Parathyroid adenoma (tissue), 2 donors: ENCODE data around the gene MBOAT7.
"Not testable (repeated sequence)": the region's sequence is repeated elsewhere in the genome, so short reads cannot be mapped to it uniquely, and the experiment has no call there.

ENCODE experiments used
- H2AFZ ChIP-seq: fragments of 300-600 bp; sonication (generic); one replicate; pipeline ENCODE4 v1.7.0; 2017; ENCODE audit warnings: antibody characterized with exemption, mild to moderate bottlenecking
- H3K27ac ChIP-seq: fragments of 300-600 bp; sonication (generic); one replicate; pipeline ENCODE4 v1.7.0; 2017
- H3K27me3 ChIP-seq: fragments of 300-600 bp; sonication (generic); one replicate; pipeline ENCODE4 v1.7.0; 2017; ENCODE audit warnings: low read length; ENCODE audit not compliant: control insufficient read depth, insufficient read depth
- H3K36me3 ChIP-seq: fragments of 300-600 bp; sonication (generic); one replicate; pipeline ENCODE4 v1.7.0; 2017; ENCODE audit warnings: low read length; ENCODE audit not compliant: control insufficient read depth, insufficient read depth
- H3K4me1 ChIP-seq: fragments of 300-600 bp; sonication (generic); one replicate; pipeline ENCODE4 v1.7.0; 2017; ENCODE audit warnings: control low read depth
- H3K4me2 ChIP-seq: fragments of 300-600 bp; sonication (generic); one replicate; pipeline ENCODE4 v1.7.0; 2017; ENCODE audit warnings: low read length
- H3K4me3 ChIP-seq: fragments of 300-600 bp; sonication (generic); one replicate; pipeline ENCODE4 v1.7.0; 2017; ENCODE audit warnings: low read depth, low read length
- H3K79me2 ChIP-seq: fragments of 300-600 bp; sonication (generic); one replicate; pipeline ENCODE4 v1.7.0; 2017; ENCODE audit warnings: control low read depth
- H3K9ac ChIP-seq: fragments of 300-600 bp; sonication (generic); one replicate; pipeline ENCODE4 v1.7.0; 2017; ENCODE audit warnings: mild to moderate bottlenecking
- H3K9me3 ChIP-seq: fragments of 300-600 bp; sonication (generic); one replicate; pipeline ENCODE4 v1.7.0; 2017; ENCODE audit warnings: low read length; ENCODE audit not compliant: control insufficient read depth
- TF ChIP-seq, protein P1 (sequence below): fragments of 300-600 bp; sonication (generic); IDR thresholded peaks from one replicate; pipeline ENCODE4 v1.7.0; 2017; ENCODE audit warnings: antibody characterized with exemption, mild to moderate bottlenecking
- donor health status: primary hyperparathyroidism.

The MBOAT7 gene

DNA sequence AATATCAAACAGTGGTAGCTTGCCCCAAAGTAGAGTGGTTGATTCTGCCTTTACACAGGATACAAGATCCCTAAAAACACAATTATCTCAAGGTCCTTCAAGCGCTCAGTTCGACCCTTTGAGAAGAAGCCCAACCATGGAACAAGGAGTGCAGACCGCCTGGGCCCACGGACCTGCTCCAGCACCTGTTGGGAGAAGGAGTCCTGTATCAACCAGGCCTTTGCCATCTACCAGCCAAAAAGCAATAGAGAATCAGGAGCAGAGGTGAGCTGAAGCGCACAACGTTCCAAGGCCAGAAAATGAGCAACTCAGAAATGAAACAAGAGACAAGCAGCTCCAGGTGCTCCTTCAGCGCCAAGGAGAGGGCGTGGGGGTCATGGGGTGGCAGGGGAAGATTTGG is 39.8 kb upstream of the MBOAT7 start:
- H3K27ac ChIP-seq = no peak overlapping the region
- no peak overlapping the region for H3K4me3 ChIP-seq
- H3K4me2 ChIP-seq = no peak overlapping the region
- H2AFZ ChIP-seq = no peak overlapping the region
- no peaks in the 10 kb centered on the region for H3K27me3 ChIP-seq
- H3K79me2 ChIP-seq = no peaks in the 10 kb centered on the region
- H3K9ac ChIP-seq = no peak overlapping the region
- no peaks in the 10 kb centered on the region for H3K36me3 ChIP-seq
- no peaks in the 10 kb centered on the region for H3K9me3 ChIP-seq
- TF ChIP-seq, protein P1, sequence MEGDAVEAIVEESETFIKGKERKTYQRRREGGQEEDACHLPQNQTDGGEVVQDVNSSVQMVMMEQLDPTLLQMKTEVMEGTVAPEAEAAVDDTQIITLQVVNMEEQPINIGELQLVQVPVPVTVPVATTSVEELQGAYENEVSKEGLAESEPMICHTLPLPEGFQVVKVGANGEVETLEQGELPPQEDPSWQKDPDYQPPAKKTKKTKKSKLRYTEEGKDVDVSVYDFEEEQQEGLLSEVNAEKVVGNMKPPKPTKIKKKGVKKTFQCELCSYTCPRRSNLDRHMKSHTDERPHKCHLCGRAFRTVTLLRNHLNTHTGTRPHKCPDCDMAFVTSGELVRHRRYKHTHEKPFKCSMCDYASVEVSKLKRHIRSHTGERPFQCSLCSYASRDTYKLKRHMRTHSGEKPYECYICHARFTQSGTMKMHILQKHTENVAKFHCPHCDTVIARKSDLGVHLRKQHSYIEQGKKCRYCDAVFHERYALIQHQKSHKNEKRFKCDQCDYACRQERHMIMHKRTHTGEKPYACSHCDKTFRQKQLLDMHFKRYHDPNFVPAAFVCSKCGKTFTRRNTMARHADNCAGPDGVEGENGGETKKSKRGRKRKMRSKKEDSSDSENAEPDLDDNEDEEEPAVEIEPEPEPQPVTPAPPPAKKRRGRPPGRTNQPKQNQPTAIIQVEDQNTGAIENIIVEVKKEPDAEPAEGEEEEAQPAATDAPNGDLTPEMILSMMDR = no peak
- H3K4me1 ChIP-seq = peaks cover 4% of the 10 kb centered on the region

DNA sequence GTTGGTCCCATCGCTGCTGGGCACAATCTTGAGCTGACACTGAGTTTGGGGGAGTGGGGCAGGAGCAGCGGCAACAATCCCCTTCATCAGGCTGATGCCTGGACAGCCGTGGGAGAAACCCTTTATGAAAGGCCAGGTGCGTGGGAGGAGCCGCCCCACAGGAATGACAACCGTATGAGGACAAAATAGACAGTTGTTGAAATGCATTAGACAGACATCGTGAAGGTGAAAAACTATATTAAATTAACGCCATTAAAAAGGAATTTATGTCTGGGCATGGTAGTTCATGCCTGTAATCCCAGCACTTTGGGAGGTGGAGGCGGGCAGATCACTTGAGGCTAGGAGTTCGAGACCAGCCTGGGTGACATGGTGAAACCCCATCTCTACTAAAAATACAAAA is 35.2 kb upstream of the MBOAT7 start:
- H3K4me3 ChIP-seq, H3K9me3 ChIP-seq, H3K4me2 ChIP-seq, H3K27ac ChIP-seq, H3K36me3 ChIP-seq, H3K27me3 ChIP-seq, H3K79me2 ChIP-seq, H3K4me1 ChIP-seq, H3K9ac ChIP-seq, H2AFZ ChIP-seq: not testable (repeated sequence)

DNA sequence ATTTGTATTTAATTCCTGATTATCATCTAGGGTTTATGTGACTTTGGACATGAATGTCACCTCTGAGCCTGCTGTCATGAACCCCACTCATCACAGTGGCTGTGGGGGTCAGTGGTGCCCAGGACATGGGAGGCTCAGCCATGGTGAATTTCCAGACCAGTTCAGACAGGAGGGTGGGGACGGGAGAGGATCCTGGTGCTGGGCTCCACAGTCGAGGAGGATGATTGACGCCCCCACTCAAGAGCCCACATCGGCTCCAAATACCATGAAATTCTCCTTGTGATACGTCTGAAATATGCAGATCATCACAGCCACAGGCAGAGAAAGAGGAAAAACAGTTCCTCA is 34.5 kb upstream of the MBOAT7 start:
- not testable (repeated sequence) for H3K9me3 ChIP-seq, H3K27me3 ChIP-seq, H3K27ac ChIP-seq, H3K79me2 ChIP-seq, H3K4me2 ChIP-seq, H3K9ac ChIP-seq, H3K4me1 ChIP-seq, H3K4me3 ChIP-seq, H3K36me3 ChIP-seq, H2AFZ ChIP-seq

DNA sequence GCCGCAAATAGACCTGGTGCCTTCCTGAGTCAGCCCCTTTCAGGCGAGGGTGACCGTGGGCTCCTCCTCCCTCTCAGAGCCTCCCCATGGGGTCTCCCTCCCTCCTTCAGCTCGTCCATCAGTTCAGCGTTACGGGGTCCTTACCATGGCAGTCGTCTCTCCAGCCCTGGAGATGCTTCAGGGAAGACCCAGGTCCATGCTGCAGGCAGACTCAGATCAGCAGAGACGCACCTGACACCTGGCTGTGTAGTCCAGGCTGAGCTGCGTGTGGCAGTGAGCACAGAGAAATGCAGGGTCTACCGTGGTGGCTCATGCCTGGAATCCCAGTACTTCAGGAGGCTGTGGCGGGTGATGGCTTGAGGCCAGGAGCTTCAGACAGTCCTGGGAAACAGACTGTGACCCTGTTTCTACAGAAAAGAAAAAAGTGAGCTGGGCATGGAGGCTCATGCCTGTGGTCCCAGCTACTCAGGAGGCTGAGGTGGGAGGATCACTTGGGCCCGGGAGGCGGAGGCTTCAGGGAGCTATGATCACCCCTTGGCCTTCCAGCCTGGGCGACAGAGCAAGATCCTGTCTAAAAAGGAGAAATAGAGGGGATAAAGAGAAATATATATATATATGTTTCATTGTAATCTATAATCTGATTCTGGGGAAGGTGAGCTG is 34.0 kb upstream of the MBOAT7 start:
- not testable (repeated sequence) for H3K9ac ChIP-seq, H3K4me2 ChIP-seq, H3K9me3 ChIP-seq, H3K36me3 ChIP-seq, H3K27ac ChIP-seq, H2AFZ ChIP-seq, H3K4me1 ChIP-seq, H3K27me3 ChIP-seq, H3K4me3 ChIP-seq, H3K79me2 ChIP-seq

DNA sequence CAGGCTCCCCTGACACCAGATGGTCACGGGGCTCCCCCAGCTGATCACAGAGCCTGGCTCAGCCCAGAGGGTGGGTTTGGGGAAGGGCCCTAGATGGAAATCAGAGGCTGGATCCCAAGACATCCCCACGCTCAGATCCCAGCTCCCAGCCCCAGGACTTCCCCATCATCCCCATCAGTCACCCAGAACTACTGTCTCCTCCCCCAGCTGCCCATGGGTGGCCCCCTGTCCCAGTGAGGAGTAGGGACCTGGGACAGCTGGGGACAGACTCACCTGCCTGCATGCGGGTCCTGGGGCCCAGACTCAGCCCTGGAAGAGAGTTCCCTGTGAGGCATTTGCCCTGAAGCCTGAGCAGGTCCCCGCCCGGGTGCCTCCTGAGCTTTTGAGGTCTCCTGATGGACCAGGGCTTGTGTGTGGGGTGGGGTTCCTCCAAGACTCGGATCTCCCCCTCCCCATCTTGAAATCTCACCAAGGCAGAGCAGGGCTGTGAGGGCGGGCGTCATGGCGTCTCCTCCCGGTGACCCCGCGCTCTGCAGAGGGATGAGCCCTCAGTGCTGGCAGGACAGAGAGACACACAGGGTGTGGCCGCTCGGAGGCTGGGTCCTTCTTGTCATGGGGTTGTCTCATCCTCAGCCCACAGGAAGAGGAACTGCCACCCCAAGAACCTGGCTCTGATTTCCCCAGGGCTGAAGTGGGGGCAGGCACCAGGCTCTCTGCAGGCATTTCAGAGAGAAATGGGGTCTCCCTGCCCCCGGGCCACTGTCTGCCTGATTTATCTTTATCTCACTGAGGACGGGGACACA is 33.3 kb upstream of the MBOAT7 start, which contains the start of gene LILRB3:
LILRB3 (minus strand) TSS at position 534 of the 803 bp plus-strand sequence; CDS start at position 503, 31 bp downstream.
- H3K27ac ChIP-seq, H3K4me3 ChIP-seq, H3K4me1 ChIP-seq: not testable (repeated sequence)

DNA sequence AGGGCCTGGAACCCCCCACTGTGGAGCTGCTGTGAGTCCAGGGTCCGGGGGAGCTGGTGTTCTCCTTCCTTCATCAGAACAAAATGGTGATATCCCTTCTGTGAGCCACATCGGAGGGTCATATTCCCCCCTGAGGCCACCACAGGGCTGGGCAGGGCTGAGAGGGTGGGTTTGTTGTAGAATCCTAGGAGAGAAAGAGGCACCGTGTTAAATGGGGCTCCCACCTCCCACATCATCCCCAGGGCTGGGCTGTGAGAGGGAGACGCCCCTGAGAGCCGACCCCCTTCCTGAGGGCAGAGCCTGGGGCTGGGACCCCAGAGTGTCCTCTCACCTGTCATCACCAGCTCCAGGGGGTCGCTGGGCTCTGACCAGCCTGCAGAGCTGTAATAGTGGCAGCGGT is 32.6 kb upstream of the MBOAT7 start:
- H3K27me3 ChIP-seq, H3K27ac ChIP-seq, H3K4me3 ChIP-seq, H3K4me1 ChIP-seq, H3K79me2 ChIP-seq, H3K36me3 ChIP-seq, H2AFZ ChIP-seq, H3K9ac ChIP-seq, H3K4me2 ChIP-seq, H3K9me3 ChIP-seq: not testable (repeated sequence)

More for the DNA sequence above, 33.3 kb upstream of the MBOAT7 start, which contains the start of gene LILRB3:
- H3K27me3 ChIP-seq, H2AFZ ChIP-seq, H3K79me2 ChIP-seq, H3K4me2 ChIP-seq, H3K9ac ChIP-seq, H3K9me3 ChIP-seq, H3K36me3 ChIP-seq: not testable (repeated sequence)

DNA sequence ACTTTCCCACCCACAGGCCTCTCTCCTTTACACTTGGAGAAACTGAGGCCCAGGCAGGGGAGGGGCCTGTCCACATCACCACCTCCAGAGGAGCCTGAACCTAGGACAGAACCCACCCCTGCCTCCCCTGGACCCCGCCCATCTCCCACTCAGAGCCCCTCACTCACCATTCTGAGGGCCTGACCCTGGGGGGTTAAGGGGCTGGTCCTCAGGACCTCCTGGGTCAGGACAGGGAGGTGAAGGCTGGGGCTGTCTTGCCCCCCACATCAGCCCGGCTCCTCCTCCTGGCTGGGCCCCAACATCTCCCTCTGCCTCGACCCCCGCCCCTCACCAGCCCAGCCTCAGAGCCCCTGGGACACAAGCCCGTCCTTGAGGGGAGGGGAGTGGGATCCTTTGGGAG is 30.3 kb upstream of the MBOAT7 start:
- not testable (repeated sequence) for H3K27me3 ChIP-seq, H3K4me2 ChIP-seq, H3K36me3 ChIP-seq, H2AFZ ChIP-seq, H3K27ac ChIP-seq, H3K4me3 ChIP-seq, H3K9me3 ChIP-seq, H3K79me2 ChIP-seq, H3K9ac ChIP-seq, H3K4me1 ChIP-seq
